ENCODE data around the gene NAV2.
"Not testable (repeated sequence)": the region's sequence is repeated elsewhere in the genome, so short reads cannot be mapped to it uniquely, and the experiment has no call there.

The NAV2 gene

DNA sequence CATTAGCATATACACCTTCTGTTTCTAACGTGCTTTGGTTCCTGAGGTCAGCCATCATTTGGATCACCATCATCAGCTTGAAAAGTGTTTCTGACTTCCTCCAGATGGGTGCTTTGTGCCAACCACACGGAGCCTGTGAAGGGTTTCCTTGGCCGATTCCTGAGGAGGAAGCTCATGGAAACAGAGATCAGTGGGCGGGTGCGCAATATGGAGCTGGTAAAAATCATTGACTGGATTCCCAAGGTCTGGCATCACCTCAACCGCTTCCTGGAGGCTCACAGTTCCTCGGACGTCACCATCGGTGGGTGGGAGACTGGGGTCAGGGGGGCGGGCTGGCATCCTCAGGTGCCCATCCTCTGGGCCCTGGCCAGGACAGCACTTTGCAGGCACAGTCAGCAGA, 392.8 kb downstream of the NAV2 start:
- DNase-seq, result no peak

DNA sequence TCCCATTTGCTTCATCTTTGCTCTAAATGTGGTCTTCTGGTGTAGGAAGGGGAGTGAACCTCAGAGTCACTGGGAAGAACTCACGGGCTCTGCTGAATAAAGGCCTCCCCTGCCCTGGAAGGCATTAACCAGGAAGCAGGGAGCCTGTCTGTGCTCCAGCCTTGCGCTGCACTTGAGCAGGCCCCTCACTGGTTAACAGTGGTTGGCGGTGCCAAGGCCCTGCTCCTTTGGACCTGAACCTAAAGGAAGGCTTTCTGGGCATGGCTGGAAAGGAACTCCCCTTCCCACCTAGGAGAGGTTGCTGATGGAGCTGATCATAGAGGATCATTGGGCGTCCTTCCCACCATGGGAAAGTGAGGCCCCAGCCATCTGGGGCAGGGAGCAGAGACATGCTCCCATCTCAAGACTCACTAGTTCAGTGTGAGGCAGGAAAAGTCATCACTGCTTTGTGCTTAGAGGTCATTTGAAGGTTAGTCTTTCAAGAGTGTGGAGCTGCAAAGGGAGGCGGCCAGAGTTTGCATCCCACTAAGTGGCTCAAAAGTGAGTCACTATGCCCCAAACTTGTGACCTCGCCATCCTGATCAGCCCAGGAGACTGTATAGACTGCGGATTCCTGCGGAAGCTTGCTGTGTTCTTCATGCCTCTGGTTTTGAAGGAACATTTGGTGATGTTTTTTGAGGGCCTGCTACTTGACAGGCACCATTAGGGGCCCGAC, 397.3 kb downstream of the NAV2 start:
- DNase-seq, result no peak

DNA sequence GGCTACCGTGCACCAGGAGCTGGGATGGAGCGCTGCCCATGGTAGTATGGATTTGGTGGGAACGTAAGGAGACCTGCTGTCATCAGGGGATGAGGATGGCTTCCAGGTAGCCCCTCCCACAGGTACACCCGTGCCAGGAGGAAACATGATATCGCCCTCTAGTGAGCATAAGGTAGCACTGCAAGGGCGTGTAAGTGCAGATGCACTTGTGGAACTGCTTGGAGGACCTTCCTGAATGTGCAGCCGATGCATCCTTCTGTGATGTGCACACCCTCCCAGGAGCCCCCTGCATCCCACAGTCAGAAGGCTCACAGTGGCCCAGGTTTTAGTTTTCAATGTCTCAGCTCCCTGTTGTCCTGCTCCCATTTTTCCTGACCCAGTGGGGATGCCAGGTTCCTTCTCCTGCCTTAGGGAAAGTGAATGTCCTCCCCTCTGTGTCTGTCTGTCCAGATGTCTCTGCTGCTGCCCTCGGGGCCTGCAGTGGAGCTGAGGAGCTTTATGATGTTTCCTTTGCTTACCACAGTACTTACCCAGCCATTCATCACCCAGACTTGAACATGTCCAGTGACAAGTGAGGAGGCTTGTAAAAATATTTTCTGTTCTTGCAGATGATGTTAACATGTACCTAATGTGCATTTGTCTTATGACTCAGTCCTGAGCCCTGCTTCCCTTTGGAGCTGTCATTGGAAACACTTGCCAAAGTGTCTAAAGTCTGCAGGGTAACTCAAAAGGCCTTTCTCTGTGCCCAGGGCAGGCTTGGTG, 398.5 kb downstream of the NAV2 start:
- peak; percentile 42 for DNase-seq

DNA sequence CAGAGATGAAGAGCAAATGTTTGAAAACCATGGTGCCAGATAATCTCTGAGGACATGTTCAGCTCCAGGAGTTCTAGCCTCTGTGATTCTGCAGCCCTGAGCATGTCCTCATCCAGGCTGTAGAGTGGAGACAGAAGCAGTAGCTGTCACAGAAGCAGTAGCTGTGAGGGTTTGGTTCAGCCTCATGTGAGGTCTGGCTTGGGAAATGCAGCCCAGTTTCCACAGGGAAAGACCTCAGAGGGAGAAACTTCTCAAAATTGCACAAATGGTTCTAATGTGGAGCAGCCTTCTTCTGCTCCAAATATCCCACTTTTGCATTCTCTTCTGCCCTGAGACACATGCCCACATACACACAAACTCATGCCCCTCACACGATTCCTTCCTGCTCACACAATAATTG, 399.2 kb downstream of the NAV2 start:
- DNase-seq, result no peak

DNA sequence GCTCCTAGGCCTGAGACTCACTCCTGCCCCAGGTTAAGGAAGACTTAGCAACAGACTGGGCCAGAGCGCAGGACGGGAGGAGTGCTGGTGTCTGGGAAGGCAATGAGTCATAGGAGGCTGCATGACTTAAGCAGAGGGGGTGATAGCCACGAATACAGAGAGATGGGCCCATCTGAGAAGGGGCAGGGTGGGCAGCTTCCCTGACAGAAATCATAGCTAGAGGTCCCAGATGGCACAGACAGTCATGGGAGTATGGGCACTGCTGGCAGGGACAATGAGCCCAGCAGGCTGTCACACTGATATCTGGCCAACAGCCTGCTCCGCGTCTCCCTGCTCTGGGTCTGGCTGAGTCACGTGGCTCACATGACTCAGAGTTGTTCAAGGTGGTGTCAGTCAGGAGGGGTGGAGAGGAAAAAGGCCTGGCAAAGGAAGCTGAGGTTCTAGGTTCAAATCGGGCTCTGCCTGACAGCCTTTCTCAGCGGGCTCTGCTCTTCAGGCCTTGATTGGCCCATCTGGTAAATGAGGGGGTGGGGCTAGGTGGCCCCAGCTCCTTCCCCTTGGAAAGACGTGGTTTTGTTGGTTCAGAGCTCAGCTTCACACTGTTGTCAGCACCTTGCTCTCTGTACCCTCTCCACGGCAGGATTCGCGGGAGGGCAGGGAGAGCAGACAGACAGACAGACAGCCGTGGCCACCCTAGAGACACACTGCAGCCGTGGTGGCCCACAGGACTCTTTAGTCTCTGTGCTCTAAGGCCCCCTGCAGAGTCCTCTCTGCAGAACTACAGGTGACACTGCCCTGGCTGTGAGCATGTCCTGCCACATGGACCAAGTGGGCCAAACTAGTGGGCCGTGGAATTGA, 399.9 kb downstream of the NAV2 start:
- no peak for DNase-seq

DNA sequence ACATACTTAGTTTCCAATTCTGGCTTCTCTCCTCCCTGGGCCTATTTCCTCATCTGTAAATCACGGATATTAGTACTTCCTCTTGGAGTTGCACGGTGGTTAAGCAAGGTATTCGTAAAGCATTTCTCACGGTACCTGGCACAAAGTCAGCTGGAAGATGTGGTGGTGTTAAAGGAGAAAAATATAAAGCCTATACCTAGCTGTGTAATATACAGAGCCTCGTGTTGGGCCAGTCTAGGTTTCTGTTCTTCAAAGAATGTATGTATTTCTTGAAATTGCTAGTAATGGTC, 400.5 kb downstream of the NAV2 start:
- DNase-seq, result no peak

DNA sequence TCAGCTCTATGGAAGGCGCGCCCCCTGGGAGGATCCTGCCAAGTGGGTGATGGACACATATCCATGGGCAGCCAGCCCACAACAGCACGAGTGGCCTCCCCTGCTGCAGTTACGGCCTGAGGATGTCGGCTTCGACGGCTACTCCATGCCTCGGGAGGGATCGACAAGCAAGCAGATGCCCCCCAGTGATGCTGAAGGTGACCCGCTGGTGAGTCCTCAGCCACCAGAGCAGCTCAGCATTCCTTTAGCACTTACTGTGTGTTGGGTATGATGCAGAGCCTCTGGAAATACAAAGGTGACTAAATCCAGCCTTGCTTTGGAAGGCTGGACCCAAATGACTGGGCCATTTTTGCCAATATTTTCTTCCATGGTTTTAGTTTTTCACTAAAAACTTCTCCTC, 402.0 kb downstream of the NAV2 start:
- no peak for DNase-seq

DNA sequence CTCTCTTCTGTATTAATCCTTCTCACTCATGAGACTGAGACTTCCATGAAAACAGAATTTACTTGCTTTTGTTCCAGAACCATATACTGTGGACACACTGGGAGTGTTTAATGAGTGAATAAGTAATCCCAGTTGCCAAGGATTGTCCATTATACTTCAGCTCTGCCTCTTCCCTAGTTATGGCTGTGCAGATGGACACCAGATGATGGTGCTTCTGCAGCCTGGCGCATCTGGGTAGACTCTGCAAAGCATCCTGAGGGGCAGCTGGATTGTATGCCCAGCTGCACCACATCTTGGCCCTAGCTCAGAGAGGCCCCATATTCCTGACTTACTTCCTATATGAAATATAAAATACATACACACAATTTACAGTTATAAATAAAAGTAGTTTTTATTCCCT, 404.2 kb downstream of the NAV2 start:
- no peak for DNase-seq

DNA sequence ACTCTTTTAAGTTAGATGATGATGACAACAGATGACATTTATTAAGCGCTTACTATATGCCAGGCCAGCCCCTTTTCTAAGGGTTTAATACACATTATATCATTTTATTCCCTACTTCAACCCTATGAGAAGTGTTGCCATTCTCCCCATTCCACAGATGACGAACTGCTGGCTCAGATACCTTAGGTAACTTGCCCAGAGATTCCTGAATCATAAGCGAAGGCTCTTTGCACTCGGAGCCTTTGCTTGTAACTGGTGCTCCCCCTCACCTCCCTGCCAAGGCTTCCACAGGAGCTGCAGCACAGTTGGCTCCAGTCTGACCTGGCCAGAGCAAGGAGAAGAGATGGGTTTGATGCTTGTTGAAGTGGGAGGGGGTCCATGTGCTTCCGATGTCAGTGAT, 404.7 kb downstream of the NAV2 start:
- DNase-seq, result no peak

DNA sequence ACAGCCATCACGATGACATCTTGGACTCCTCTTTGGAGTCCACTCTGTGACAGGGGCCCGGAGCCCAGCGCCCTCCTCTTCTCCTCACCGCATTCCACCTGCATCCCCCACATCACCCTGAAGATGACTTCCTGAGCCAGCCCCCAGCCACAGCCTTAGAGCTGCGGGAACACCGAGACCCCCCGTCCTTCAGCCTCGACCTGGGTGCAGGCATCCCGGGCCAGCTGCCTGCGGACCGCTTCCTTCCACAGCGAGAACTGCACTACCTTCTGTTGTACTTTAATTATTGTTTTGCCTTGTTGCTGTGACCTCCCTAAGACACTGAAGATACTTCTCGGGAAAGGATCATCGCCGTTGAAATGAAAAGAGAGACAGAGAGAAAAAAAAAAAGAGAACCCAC, 405.6 kb downstream of the NAV2 start:
- no peak for DNase-seq

DNA sequence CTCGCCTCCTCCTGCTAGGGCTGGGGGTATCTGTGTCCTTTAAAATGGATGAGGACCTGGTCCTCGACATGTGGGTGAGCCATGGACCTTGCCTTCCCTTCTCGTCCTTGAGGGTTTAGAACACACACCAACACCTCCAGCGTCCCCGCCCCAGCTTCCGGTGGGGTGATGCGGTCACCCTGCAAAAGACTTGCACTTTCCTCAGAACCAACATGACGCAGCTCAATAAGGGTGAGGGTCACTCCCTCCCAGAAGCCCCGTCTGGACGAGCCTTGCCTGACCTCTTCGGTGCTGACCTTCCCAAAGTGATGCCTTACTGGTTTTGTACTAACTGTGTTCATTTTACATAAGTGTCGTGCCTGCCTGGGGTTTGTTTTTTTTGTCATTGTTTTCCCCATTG, 406.7 kb downstream of the NAV2 start:
- DNase-seq, result no peak

DNA sequence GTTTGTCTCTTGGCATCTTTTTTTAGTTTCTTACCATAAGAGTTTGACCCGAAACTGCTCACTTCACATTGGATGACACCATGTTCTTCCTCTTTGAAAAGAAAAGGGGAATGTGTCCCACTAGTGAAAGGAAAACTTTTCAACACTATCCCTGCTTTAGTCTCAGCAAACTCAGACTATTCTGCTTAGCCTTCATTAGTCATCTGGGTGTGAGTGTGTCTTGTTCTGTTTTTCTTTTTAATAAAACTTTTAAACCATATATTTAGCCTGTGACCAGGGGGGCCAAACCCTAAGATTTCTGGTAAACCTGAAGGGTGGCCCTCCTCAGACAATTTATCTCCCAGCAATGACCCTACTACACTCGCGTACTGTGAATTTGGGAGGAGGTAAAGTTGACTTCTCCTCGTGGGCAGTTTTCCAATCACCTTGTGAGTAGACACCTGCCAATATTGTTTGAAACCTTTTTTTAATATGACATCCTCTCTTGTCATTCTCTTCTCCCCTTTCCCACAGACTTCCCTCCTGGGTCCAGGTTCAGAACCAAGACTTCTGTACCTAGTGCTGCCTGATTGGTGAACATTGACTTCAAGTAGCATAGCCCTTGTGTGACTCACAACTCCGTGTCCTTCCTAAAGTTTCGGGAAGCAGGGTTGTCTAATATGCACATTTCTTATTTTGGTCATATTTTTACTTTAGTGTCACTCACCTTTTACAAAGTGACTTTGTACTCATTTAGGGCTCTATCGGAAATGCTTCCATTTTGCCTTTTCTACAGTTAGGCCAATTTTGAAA, 407.7 kb downstream of the NAV2 start:
- DNase-seq, result no peak

DNA sequence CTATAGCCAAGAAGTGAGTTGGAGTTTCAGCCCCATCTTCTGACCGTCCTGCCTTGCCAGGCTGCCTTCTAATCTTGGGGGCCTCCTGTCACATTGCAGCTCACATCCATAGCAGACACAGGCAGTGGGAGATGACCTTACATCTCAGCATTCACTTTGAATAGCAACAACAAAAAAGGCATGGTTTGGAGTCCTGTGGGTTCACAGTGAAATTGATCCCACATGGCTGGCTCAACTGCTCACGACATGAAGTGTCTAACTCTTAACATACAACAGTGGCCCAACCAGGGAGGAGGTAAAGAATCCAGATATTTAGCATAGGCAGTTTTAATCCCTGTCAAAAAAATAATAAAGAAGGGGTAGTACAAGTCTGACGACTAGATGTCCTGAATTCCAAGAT, 409.5 kb downstream of the NAV2 start:
- no peak for DNase-seq

DNA sequence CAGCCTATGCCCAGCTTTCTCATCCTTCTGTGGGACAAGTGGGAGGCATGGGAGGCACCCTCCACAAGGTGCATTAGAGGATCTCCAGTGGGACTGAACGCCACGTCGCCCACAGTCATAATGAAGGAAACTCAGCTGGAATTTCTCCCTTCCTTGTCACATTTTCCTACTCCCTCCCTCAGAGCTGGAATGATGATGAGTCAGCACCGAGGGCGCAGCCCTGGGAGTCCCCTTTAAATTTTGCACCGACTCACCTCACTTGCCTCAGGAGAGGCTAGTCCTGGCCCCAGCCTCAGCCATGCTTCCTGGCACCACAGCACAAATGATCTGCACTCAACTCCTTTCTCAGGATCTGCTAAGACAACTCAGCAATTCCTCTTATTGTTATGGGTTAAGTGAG, 413.3 kb downstream of the NAV2 start:
- no peak for DNase-seq

DNA sequence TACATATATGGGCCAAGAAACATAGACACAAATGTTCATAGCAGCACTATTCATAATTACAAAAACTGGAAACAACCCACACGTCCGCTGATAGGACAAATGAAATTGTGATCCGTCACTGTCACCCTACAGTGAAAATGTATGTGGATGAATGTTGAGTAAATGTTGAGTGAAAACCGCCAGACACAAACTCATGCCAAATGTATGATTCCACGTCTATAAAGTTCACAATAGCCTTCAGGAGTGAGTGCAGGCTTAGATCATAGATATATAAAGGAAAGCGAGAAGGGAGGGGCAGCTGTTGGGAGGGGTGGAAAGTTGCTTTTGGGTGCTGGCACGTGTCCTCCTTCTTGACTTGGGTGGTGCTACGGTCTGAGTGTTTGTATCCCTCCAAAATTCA, 414.1 kb downstream of the NAV2 start:
- DNase-seq, result no peak

DNA sequence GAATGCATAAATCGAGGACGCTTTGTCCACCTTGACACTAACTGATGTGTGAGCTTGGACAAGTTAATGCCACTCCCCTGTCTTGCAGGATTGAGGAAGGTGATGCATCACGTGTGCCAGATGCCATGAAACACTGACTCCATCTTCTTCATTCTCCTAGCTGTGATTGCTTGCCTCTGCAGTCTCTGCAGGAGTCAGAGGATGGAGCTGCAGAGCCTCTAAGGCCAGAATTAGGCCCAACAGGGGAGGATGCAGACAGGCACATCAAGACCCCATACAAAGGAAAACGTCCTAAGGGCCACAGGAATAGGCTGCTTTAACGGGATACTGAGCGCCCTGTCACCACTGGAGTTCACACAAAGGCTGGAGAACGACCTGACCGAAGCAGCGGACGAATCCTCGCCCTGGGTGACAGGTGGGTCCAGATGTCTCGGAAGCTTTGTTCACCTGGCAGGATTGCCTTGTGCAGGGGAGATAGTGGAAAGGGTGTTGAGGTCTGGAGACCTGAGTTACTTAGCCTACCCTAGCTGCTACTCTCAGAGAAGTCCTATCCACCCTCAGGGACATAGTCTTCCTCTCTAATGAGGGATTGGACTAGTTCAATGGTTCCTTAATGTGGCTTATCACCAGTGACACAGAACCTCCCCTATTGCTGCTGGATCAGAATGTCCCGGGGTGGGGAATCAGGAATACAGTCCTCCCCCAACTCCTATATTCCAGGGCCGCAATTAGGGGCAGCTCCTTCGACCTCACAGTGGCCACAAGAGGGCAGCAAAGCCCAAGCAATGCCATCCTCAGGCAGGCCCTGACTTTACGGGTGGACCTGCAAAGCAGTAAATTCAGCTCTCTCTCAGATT, 415.3 kb downstream of the NAV2 start:
- DNase-seq, result peak; percentile 77

DNA sequence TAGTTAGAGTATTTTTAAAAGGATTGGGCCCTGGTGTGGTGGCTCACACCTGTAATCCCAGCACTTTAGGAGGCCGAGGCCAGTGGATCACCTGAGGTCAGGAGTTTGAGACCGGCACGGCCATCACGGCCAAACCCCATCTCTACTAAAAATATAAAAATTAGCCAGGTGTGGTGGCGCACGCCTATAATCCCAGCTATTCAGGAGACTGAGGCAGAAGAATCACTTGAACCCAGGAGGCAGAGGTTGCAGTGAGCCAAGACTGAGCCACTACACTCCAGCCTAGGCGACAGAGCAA, 415.8 kb downstream of the NAV2 start:
- DNase-seq, result not testable (repeated sequence)

DNA sequence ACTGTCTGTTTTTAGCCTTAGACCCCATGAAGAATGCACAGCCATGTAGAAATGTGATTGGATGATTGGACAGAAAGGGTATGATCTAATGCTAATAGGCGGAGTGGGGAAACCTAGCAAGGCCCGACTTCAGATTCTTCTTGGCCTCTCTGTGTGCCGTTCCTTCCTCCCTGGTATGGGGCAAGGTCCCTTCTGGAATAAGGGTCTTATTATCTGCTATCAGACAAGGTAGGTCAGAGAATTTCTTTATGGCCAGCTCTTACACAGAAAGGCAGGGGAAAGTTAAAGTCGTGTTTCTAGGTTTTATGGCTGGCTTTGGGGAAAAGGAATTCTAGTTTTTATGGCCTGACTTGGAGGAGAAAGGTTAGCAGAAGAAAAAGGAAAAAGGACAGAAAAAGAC, 417.0 kb downstream of the NAV2 start:
- no peak for DNase-seq

DNA sequence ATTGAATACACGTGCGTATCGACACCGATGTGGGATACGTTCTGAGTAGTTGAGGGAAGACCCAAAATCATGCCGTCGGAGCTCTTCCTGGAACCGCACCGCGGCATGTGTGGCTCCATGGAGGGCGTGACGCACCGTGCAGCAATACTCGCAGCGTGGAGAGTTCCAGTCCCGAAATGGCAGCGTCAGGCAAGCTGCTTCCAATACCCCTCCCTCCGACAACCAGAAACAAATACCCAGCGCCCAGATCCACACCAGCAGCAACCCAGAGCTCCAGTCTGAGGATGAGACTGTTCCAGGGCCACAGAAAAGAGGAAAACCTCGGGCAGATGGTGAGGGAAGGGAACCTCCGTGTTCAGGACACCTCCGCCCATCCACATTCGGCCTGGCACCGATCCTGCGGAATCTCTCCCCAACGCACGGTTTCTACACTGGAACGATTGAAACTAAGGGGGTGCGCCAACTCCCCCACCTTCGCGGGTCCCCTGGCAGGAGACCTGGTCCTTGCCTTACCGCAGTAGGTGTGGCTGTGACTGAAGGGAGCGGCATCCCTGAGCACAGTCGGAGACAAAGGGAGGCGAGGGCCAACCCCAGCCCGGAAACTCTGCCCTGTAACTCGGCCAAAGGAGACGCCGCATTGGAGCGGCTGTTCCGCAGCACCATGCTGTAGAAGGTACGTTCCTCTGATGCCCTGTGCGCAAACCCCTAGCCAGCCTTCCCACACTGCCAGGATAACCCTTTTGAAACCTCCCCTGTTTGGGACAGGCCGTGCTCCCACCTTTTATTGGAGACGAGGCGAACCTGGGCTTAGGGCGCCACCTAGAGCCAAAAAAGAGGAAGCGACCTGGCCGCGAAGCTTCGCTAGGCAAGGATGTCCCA, 419.4 kb downstream of the NAV2 start:
- DNase-seq, result peak; percentile 49

DNA sequence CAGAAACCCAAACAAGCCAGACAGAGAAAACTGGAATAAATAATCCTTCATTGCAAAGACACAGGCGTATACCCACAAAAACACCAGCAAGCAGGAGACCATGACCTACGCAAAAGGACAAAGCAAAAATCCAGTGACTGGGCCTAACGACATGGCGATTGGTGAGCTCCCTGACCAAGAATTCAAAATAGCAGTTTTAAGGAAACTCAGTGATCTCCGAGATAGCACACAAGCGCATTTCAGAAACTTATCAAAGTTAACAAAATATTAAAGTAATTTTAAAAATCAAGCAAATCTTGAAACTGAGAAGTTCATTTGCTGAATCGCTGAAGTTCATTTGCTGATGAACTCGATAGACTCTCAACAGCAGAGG, 420.0 kb downstream of the NAV2 start:
- DNase-seq, result no peak

DNA sequence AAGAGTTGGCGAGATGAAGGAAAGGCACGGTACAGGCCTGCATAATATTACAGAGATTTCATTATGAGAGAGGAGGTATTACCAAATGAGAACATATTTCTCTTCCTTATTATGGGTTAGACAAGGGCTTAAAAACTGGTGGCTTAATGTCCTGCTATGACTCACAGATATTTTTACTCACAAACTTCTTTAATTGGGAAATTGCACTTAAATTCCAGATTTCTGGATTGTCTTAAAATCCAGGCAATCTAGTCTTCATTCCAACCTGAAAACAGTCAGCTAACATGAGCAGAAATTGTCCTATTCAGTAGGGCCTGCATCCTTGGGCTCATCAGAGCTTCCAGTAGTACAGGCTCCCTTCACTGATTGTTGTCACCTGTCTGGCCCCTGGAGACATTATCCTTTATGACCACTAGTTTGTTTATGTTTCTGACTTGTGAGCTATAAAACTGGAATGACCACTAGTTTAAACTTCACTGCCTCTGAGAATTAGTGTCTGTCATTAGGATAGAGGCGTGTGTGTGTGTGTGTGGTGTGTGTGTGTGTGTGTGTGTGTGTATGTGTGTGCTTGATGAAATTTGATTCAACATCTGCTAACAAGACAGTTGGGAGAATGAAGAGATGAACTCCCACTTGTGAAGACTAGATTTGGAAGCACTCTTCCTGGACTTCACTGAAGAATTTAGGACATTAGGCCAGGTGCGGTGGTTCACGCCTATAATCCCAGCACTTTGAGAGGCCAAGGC, 422.5 kb downstream of the NAV2 start:
- no peak for DNase-seq
